Left ventricle myocardium inferior (tissue), 1 donor: ENCODE data around the gene LY6G6D. TPM values are rescaled to one million over a fixed set of nuclear protein-coding genes. Genes with fewer than 3 reads are reported as not detected.

ENCODE experiments used
- DNase-seq: peaks from one replicate; pipeline ENCODE4 v3.0.0-alpha.2; 2020
- H3K27ac ChIP-seq: fragments of 200-600 bp; replicated peaks from 2 replicates; pipeline ENCODE4 v1.8.0; 2021
- H3K27me3 ChIP-seq: fragments of 200-600 bp; 2 replicates; pipeline ENCODE4 v1.8.0; 2021; ENCODE audit warnings: low read depth
- H3K36me3 ChIP-seq: fragments of 200-600 bp; 2 replicates; pipeline ENCODE4 v1.8.0; 2021
- H3K4me1 ChIP-seq: fragments of 200-600 bp; 2 replicates; pipeline ENCODE4 v1.8.0; 2021
- H3K4me3 ChIP-seq: fragments of 200-600 bp; 2 replicates; pipeline ENCODE4 v1.8.0; 2021; ENCODE audit warnings: mild to moderate bottlenecking, moderate library complexity
- H3K9me3 ChIP-seq: fragments of 200-600 bp; replicated peaks from 2 replicates; pipeline ENCODE4 v1.8.0; 2021
- intact Hi-C: fragments of 100-400 bp; cut with micrococcal nuclease; formaldehyde crosslinking; loops from one replicate; pipeline ENCODE4 v1.11.0; 2022
- total RNA-seq: library from RNA; stranded (reverse); fragmentation: NEBNext Ultra II Directional; extraction: Animal tissue kit (Norgen Biotek cat#: 25700); gene quantifications from one replicate; pipeline ENCODE4 v1.2.1, GENCODE V29; 2021
- TF ChIP-seq, protein P1 (sequence below): fragments of 200-600 bp; IDR thresholded peaks from 2 replicates; pipeline ENCODE4 v1.8.0; 2021; ENCODE audit warnings: antibody characterized with exemption, mild to moderate bottlenecking, borderline replicate concordance
- donor health status: DM: no; HTN: yes; CAD: no; lungs with severe emphysema.

The LY6G6D gene
- total RNA-seq, 1 donor from 2014 or later: not detected

DNA sequence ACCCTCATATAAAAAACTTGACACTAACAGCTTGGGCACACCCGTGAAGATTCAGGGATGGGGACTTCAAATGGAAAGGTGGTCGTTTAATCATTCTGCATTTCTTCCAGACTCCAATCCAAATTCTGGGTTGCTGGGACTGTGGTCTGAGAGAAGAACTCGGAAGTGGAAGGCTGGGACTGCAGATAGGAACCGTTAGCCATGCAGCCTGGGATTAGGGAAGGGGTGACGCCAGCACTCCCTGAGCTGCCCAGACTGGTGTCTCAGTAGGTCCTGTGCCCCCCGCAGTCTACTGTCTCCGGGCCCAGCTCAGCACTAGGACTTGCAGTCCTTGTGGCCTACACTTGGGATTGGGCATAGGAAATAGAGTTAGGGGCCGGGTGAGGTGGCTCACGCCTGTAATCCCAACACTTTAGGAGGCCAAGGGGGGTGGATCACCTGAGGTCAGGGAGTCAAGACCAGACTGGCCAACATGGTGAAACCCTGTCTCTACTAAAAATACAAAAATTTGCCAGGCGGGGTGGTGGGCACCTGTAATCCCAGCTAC is 21.7 kb downstream of the LY6G6D start:
- peaks cover 83% of the 10 kb centered on the region for H3K4me1 ChIP-seq
- DNase-seq: no peak
- H3K27ac ChIP-seq: peak overlapping the region; percentile 96
- H3K36me3 ChIP-seq: peaks cover 22% of the 10 kb centered on the region
- peak overlapping the region; percentile 83 for H3K4me3 ChIP-seq
- intact Hi-C loops: no loop called here
- no peaks in the 10 kb centered on the region for H3K27me3 ChIP-seq
- TF ChIP-seq, protein P1, sequence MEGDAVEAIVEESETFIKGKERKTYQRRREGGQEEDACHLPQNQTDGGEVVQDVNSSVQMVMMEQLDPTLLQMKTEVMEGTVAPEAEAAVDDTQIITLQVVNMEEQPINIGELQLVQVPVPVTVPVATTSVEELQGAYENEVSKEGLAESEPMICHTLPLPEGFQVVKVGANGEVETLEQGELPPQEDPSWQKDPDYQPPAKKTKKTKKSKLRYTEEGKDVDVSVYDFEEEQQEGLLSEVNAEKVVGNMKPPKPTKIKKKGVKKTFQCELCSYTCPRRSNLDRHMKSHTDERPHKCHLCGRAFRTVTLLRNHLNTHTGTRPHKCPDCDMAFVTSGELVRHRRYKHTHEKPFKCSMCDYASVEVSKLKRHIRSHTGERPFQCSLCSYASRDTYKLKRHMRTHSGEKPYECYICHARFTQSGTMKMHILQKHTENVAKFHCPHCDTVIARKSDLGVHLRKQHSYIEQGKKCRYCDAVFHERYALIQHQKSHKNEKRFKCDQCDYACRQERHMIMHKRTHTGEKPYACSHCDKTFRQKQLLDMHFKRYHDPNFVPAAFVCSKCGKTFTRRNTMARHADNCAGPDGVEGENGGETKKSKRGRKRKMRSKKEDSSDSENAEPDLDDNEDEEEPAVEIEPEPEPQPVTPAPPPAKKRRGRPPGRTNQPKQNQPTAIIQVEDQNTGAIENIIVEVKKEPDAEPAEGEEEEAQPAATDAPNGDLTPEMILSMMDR: no peak
- no peaks in the 10 kb centered on the region for H3K9me3 ChIP-seq

DNA sequence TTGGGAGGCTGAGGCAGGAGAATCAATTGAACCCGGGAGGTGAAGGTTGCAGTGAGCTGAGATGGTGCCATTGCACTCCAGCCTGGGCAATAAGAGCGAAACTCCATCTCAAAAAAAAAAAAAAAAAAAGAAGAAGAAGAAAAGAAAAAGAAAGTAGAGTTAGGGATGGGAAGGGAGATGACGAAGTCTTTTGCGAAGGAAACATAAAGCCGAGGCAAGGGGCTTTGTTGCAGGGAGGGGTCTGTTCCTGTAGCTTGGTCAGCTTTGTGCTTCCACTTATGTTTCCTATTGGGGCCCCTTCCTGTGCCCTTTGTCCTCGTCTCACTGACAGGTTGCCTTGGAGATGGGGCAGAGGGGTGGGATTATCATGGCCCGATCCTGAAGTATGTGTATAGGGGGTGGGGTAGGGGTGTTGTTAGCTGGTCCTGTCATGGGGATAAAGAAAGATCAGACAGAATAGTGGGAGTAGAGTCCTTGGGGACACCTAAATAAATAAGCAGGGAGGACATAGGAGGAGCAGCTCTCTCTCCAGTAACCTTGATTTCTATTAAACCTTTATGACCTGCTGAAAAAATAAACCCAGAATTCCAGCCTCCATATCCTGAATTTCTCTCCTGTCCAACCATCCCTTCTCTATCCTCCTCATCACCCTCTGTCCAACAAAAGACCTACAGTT is 22.3 kb downstream of the LY6G6D start:
- TF ChIP-seq, protein P1: no peak
- Histone ChIP-seq H3K36me3 (peaks cover 16% of the 10 kb centered on the region), H3K4me3 (peak overlapping the region; percentile 83), H3K27me3 (no peaks in the 10 kb centered on the region), H3K27ac (peak overlapping the region; percentile 96), H3K9me3 (no peaks in the 10 kb centered on the region), H3K4me1 (peaks cover 77% of the 10 kb centered on the region)
- intact Hi-C loops: no loop called here
- no peak for DNase-seq

GRCh38 chr6:31737991-31738979 is 23.1 kb downstream of the LY6G6D start:
- peak overlapping the region; percentile 8 for H3K4me3 ChIP-seq
- H3K36me3 ChIP-seq: peaks cover 8% of the 10 kb centered on the region
- peaks cover 69% of the 10 kb centered on the region for H3K4me1 ChIP-seq
- TF ChIP-seq, protein P1: no peak
- no peaks in the 10 kb centered on the region for H3K27me3 ChIP-seq
- no peak for DNase-seq
- no peaks in the 10 kb centered on the region for H3K9me3 ChIP-seq
- peak overlapping the region; percentile 96 for H3K27ac ChIP-seq
- intact Hi-C loops: no loop called here

DNA sequence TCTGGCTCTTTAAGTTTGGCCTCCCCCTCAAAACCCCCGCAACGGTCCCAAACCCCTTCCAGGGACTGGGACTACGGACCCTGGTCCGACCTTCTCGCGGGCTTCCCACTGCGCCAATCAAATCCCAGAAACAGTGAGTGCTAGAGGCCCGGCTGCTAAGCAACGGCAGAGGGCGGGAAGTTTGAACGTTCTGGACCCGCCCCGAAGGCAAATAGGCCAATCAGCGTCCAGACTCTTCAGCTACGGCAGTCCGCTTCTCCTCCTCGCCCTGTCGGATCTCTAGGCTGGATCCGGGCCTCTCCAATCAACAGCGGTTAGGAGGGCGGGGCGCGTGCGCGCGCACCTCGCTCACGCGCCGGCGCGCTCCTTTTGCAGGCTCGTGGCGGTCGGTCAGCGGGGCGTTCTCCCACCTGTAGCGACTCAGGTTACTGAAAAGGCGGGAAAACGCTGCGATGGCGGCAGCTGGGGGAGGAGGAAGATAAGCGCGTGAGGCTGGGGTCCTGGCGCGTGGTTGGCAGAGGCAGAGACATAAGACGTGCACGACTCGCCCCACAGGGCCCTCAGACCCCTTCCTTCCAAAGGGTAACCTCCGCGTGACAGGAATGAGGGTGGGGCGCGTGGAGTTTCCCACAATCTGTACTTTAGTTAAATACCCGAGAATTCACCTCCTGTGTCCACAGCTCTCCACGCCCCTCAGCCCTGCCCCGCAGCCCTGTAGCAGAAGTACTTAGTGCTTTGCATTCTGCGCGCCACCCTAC is 24.7 kb downstream of the LY6G6D start, which contains the start of gene MSH5:
Gene MSH5, plus strand, starts transcription at position 367 of the 758 bp plus-strand sequence. CDS start 462 bp downstream, outside the sequence.
- Histone ChIP-seq H3K4me1 (peaks cover 53% of the 10 kb centered on the region), H3K36me3 (no peaks in the 10 kb centered on the region), H3K27ac (peak within 1 kb of the TSS; percentile 62), H3K9me3 (no peaks in the 10 kb centered on the region), H3K4me3 (peak within 1 kb of the TSS; percentile 78), H3K27me3 (no peaks in the 10 kb centered on the region)
- DNase-seq: peak; percentile 98
- TF ChIP-seq, protein P1: no peak
- intact Hi-C loops: no loop called here
